Tibial artery (tissue), 4 donors: ENCODE results near the gene MGME1.
A peak's percentile ranks its signal among the peaks of the same experiment; 100 is the strongest.

Source experiments
- DNase-seq, 2 donors: peaks; one replicate each; pipeline ENCODE4 v3.0.0-alpha.2; 2019
- H3K27ac ChIP-seq, 2 donors: fragments of 200-600 bp; sonication (generic) in 1 of 2; 1 replicate in 1 of 2; 2 replicates in 1 of 2; pipeline ENCODE4 v1.5.1; 2018 to 2019; ENCODE audit warnings: mild to moderate bottlenecking in 1 of 2
- H3K27me3 ChIP-seq, 2 donors: fragments of 200-600 bp; sonication (generic) in 1 of 2; one replicate each; pipeline versions ENCODE4 v1.5.1 to v1.6.0; 2016 to 2019
- H3K36me3 ChIP-seq, 3 donors: fragments of 200-600 bp; sonication (generic) in 2 of 3; one replicate each; pipeline ENCODE4 v1.5.1; 2016 to 2019; ENCODE audit warnings: mild to moderate bottlenecking in 2 of 3
- H3K4me1 ChIP-seq, 4 donors: fragments of 200-600 bp; sonication (generic) in 2 of 4; 1 replicate in 3 of 4; 2 replicates in 1 of 4; pipeline ENCODE4 v1.5.1; 2016 to 2019
- H3K4me3 ChIP-seq, 2 donors: fragments of 200-600 bp; sonication (generic) in 1 of 2; 1 replicate in 1 of 2; 2 replicates in 1 of 2; pipeline ENCODE4 v1.5.1; 2018 to 2019; ENCODE audit warnings: mild to moderate bottlenecking in 2 of 2
- H3K9me3 ChIP-seq, 3 donors: fragments of 200-600 bp; sonication (generic) in 1 of 3; one replicate each; pipeline ENCODE4 v1.5.1; 2016 to 2019
- intact Hi-C: fragments of 100-400 bp; cut with DNase I; formaldehyde crosslinking; loops from one replicate; pipeline ENCODE4 v1.15.0; 2023; ENCODE audit warnings: low total_unique reads
- TF ChIP-seq, protein P1 (sequence below), 2 experiments: fragments of 200-600 bp in 1 of 2; fragments of 450-650 bp in 1 of 2; IDR thresholded peaks; one replicate each; pipeline ENCODE4 v1.5.1; 2017 to 2019; ENCODE audit warnings: antibody characterized with exemption in 2 of 2, mild to moderate bottlenecking in 1 of 2, moderate library complexity in 1 of 2

Gene MGME1

DNA sequence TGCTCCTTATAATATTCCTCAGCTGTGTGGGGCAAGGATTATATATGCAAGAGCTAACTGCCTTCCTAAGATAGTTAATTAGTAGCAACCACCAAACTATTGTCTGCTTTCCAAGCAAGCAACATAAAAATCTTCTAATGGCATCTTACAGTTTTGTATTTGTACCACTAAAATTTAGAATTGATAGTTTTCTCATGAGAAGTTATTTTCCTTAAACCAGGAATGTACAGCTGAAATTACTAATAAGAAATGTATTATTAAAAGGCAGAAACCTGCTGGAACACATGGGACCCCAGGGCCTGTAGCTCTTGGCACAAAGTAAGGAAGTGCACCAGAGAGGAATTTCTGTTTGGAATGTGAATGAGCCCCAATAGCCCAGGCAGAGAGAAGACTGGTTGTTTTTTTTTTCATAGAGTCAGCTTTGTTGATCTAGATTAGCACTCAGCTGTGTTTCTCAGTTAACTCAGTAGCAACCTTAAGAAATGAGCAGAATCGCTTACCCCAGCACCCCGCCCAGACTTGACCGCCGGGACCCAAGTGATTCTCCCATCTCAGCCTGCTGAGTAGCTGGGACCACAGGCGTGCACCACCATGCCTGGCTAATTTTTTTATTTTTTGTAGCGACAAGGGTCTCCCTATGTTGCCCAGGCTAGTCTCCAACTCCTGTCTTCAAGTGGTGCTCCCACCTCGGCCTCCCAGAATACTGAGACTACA lies 2.6 kb downstream of the MGME1 start:
- no peaks in the 10 kb centered on the region for H3K27me3 ChIP-seq
- no peak for DNase-seq
- no peaks in the 10 kb centered on the region for H3K9me3 ChIP-seq
- intact Hi-C loops, result no loop called here
- peaks cover 0 to 69% (median 30%) of the 10 kb centered on the region in 4 donors for H3K4me1 ChIP-seq
- peaks cover 0 to 9% (median 8%) of the 10 kb centered on the region in 3 donors for H3K36me3 ChIP-seq
- peak overlapping the region; percentile 88 to 93 for H3K27ac ChIP-seq
- peak overlapping the region; percentile 67 to 89 for H3K4me3 ChIP-seq
- TF ChIP-seq, protein P1, sequence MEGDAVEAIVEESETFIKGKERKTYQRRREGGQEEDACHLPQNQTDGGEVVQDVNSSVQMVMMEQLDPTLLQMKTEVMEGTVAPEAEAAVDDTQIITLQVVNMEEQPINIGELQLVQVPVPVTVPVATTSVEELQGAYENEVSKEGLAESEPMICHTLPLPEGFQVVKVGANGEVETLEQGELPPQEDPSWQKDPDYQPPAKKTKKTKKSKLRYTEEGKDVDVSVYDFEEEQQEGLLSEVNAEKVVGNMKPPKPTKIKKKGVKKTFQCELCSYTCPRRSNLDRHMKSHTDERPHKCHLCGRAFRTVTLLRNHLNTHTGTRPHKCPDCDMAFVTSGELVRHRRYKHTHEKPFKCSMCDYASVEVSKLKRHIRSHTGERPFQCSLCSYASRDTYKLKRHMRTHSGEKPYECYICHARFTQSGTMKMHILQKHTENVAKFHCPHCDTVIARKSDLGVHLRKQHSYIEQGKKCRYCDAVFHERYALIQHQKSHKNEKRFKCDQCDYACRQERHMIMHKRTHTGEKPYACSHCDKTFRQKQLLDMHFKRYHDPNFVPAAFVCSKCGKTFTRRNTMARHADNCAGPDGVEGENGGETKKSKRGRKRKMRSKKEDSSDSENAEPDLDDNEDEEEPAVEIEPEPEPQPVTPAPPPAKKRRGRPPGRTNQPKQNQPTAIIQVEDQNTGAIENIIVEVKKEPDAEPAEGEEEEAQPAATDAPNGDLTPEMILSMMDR (IDR thresholded peaks at IDR 0.05), result no peak

DNA sequence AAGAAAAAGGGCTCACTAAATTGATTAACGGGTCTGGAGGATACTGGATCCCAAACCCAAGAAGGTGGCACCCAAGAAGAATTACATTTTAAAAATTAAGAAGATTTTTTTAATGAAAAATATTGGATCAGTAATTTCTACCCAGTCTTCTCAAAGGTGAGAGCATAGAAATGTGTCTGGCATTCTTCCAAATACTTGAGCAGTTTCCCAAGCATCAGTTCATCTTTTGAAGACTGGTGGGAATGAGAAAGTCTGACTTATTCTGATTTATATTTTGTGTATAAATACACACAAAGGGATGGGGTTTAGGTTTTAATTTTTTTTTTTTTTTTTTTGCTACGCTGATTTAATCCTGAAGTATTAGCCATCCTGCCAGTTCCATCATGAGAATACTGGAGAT lies 3.3 kb downstream of the MGME1 start:
- Histone ChIP-seq H3K4me1 (peaks cover 0 to 63% (median 26%) of the 10 kb centered on the region in 4 donors), H3K27me3 (no peaks in the 10 kb centered on the region), H3K9me3 (no peaks in the 10 kb centered on the region), H3K27ac (peak overlapping the region; percentile 88 to 93), H3K36me3 (peaks cover 0 to 15% (median 12%) of the 10 kb centered on the region in 3 donors), H3K4me3 (peak overlapping the region; percentile 67 to 89)
- intact Hi-C loops, result no loop called here
- TF ChIP-seq, protein P1 (IDR thresholded peaks at IDR 0.05), result no peak
- DNase-seq, result no peak

DNA sequence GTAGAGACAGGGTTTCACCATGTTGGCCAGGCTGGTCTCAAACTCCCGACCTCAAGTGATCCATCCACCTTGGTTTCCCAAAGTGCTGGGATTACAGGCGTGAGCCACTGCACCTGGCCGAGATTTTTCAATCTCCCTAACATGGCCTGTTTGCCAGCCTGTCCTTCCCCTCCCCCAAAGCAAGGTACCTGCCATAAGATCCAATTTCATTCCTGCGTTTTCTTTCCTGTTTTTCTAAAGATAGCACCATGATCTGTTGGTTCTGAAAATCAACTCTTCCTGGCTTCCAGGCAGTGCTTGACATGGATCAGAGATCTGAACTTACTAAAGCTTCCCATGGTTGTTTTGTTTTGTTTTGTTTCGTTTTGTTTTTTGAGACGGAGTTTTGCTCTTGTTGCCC lies 7.5 kb downstream of the MGME1 start:
- no peaks in the 10 kb centered on the region for H3K27me3 ChIP-seq
- H3K36me3 ChIP-seq, result peaks cover 0 to 32% (median 15%) of the 10 kb centered on the region in 3 donors
- H3K4me1 ChIP-seq, result peaks cover 0 to 41% (median 14%) of the 10 kb centered on the region in 4 donors
- no peak overlapping the region for H3K4me3 ChIP-seq
- intact Hi-C loops, result no loop called here
- H3K27ac ChIP-seq, result no peak overlapping the region
- TF ChIP-seq, protein P1 (IDR thresholded peaks at IDR 0.05), result no peak
- H3K9me3 ChIP-seq, result no peaks in the 10 kb centered on the region
- DNase-seq, result no peak

DNA sequence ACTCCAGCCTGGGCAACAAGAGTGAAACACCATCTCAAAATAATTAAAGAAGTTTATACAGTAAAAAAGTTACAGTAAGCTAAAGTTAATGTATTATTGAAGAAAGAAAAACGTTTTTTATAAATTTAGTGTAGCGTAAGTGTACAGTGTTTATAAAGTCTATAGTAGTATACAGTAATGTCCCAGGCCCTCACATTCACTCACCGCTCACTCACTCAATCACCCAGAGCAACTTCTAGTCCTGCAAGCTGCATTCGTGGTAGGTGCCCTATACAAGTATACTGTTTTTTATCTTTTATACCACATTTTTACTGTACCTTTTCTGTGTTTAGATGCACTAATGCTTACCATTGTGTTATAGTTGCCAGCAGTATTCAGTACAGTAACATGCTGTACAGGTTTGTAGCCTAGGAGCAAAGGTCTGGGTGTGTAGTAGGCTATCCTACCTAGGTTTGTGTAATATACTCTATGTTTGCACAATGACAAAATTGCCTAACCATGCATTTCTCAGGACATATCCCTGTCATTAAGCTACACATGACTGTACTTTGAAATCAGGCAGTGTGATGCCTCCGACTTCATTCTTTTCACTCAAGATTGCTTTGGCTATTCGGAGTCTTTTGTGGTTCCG lies 16.7 kb downstream of the MGME1 start:
- intact Hi-C loops, result no loop called here

DNA sequence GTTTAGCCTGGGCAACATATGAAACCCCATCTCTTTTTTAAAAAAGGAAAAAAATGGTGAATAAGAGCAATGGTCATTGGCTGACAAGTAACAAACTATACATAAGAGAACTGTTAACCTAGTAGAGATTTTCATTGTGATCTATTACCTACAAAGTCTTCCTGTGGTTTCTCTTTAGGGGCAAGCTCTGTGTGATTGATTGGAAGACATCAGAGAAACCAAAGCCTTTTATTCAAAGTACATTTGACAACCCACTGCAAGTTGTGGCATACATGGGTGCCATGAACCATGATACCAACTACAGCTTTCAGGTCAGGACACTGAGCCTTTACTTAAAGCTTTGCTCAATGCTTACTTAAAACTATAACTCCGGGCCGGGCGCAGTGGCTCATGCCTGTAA lies 19.2 kb downstream of the MGME1 start:
- DNase-seq, result no peak
- TF ChIP-seq, protein P1 (IDR thresholded peaks at IDR 0.05), result no peak
- Histone ChIP-seq H3K36me3 (peaks cover 4 to 36% (median 7%) of the 10 kb centered on the region in 3 donors), H3K9me3 (no peaks in the 10 kb centered on the region), H3K27ac (no peak overlapping the region), H3K4me3 (no peak overlapping the region), H3K27me3 (no peaks in the 10 kb centered on the region), H3K4me1 (no peaks in the 10 kb centered on the region)
- intact Hi-C loops, result no loop called here

More for the DNA sequence above, 16.7 kb downstream of the MGME1 start:
- no peak overlapping the region for H3K27ac ChIP-seq
- TF ChIP-seq, protein P1 (IDR thresholded peaks at IDR 0.05), result no peak
- H3K27me3 ChIP-seq, result no peaks in the 10 kb centered on the region
- no peak overlapping the region for H3K4me3 ChIP-seq
- no peaks in the 10 kb centered on the region for H3K9me3 ChIP-seq
- H3K4me1 ChIP-seq, result no peaks in the 10 kb centered on the region
- peaks cover 6 to 24% (median 7%) of the 10 kb centered on the region in 3 donors for H3K36me3 ChIP-seq
- DNase-seq, result no peak
